Measurements from ENCODE around the gene FSCN2.
"Not testable (repeated sequence)": the region's sequence is repeated elsewhere in the genome, so short reads cannot be mapped to it uniquely, and the experiment has no call there.

- not testable (repeated sequence) for TF ChIP-seq ZNF263 (CRISPR knock-in tag; IDR thresholded peaks at IDR 0.05; ENCODE audit: low read depth); SP1 (CRISPR knock-in tag; conservative IDR thresholded peaks at IDR 0.05); ATF1 (CRISPR knock-in tag; IDR thresholded peaks at IDR 0.05); CTCF (IDR thresholded peaks at IDR 0.05); PRDM15 (CRISPR knock-in tag; IDR thresholded peaks at IDR 0.05); MAX (CRISPR knock-in tag; IDR thresholded peaks at IDR 0.05); ATF3 (CRISPR knock-in tag; conservative IDR thresholded peaks at IDR 0.05); TEAD4 (CRISPR knock-in tag; IDR thresholded peaks at IDR 0.05)
Measured at GRCh38 chr17:81531998-81532404, 3.8 kb downstream of the FSCN2 start.
